HG03520 (cell line): ENCODE results near the gene CCDC61.

Source experiments
- ATAC-seq: cut with Tn5 transposase; IDR thresholded peaks from one replicate; pipeline ENCODE4 v1.9.1; 2021; ENCODE audit warnings: mild to moderate bottlenecking, moderate library complexity; ENCODE audit not compliant: unreplicated experiment

The CCDC61 gene

DNA sequence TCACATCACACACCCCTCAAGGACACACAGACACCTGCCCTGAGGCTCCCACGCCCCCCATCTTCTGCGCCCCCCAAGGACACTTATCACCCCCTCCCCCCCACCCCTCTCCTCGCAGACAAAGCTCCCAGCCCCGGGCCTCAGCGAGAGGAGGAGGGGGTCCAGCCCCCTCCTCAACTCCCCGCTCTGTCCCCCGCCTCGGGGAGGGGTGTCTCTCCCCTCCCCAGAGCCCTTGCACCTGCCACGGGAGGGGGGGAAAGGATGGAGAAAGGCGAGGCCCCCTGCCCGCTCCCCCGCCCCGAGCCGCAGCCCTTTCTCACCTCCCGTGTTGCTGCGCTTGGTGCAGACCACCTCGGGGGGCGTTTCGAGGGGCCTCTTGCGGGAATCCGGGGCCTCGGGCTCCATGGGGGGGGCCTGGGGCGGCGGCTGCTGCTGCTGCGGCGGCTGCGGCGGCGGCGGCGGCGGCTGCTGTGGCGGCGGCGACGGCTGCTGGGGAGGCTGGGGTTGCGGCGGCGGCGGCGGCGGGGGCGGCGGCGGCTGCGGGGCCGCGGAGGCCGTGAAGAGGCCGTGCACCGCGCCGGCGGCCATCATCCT, 22.2 kb upstream of the CCDC61 start:
- ATAC-seq: no peak

DNA sequence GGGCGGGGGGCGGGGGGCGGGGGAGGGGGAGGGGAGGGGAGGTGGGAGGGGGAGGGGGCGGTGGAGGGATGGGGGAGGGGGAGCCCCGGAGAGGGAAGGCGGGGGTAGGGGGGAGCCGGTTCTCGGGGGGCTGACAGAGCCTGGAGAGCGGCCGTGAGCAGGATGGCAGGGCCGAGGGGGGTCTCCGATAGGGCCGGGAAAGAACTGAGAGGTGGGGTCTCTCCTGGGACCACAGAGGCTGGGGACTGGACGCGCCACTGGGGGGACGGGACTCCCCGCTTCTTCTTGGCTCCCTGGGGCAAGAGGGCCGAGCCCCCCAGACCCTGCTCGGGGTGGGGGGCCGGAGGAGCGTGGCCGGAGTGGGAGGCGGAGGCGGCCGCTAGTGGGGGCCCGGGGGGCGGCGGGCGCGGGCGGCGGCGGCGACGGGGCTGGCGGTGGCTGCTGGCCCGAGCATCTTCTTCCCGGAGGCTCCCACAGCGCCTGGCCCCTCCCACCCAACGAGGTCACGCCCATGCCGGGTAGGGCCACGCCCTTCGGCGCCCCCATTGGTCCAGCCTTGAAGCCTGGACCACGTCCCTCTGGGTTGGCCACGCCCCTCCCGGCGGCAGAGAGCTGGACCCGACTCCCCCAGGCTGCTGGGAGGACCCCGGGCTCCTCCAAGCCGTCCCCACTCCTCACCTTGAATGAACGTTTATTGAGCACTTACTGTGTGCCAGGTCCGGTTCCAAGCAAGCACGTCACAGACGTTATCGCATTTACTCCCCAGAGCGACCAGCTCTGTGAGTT, 21.5 kb upstream of the CCDC61 start, which contains the start of gene NOVA2:
NOVA2 (minus strand) TSS at position 313 of the 786 bp plus-strand sequence. CDS start 514 bp downstream, outside the sequence.
- ATAC-seq: no peak

DNA sequence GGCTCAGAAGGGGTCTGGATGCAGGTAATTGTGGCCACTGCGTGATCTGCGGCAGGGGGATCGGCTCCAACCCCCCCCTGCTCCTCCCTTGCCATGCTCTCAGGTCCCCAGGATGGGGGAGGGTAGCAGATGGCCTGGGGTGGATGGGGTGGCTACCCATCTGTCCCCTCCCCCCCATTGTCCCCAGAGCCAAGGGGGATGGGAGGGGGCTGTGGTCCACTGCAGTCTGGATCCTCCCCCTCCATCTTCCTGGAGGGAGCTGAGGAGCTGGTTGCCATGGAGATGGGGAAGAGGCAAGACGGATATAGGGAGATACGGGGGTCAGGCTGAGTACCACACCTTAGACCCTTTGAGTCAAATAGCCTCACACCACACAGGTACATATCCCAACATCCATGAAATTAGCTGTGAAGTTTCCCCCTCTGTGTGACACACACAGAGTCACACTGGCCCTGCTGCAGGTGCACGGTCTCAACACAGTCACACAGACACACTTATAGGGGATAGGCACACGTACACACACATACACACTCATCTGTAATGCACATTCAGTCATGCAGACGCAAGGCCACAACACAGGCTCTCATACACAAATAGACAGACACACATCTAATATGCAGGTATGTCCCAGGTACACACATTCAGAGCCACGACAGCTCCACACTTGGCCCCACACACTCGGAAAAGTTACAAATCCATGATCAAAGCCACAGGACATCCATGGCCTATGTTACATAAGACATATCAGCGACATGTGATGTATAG, 19.8 kb upstream of the CCDC61 start:
- ATAC-seq: no peak

DNA sequence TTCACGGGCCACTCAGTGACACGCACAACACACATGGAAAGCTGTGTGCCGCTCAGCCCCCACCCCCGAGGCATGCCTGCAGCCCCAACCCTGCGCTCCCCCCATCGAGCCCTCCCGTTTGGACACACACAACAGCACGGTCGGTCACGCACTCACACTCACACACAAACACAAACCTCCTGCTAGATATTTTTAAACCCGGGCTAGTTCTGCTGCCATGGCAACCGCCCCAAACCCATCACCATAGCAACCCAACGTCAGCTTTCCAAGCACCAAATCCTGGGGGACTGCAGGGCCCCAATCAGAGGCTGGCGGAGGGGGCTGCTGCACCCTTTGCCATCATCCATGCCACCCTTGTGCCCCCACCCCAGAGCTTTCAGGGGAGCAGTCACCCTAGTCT, 19.1 kb upstream of the CCDC61 start:
- ATAC-seq: no peak

DNA sequence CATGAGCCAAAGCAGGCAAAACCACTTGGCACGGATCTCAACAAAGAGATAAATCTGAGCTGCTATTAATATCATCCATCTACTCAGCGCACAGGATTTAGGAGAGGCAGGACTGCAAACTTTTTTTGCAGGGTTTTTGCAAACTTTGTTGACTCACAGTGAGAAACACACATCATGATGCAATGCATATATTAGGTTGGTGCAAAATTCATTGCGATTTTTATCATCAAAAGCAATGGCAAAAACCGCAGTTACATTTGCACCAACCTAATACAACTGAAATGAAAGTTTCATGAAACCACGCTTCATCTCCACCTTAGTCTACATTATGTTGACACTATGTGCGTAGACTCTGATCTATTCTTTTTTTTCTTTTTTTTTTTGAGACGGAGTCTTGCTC, 17.1 kb upstream of the CCDC61 start:
- no peak for ATAC-seq

DNA sequence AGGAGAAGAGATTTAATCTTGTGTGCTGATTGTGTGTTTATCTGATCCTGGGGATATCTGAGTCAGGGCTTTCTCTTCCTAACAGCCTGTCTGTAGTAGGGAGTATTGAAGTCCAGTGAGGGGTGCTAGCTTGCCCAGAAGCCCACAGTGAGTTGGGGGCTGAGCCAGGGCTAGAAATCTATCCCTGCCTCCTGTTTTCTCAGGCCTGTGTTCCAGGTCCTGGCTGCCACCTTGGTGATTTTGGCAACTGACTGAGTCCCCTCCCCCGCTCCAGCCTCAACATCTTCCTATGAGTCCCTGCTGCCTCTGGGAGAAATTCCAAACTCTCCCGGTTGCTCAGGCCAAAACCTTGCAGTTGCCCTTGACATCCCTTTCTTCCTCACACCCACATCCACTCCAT, 13.9 kb upstream of the CCDC61 start:
- ATAC-seq: no peak

GRCh38 chr19:45985321-45985720, 9.9 kb upstream of the CCDC61 start:
- no peak for ATAC-seq

DNA sequence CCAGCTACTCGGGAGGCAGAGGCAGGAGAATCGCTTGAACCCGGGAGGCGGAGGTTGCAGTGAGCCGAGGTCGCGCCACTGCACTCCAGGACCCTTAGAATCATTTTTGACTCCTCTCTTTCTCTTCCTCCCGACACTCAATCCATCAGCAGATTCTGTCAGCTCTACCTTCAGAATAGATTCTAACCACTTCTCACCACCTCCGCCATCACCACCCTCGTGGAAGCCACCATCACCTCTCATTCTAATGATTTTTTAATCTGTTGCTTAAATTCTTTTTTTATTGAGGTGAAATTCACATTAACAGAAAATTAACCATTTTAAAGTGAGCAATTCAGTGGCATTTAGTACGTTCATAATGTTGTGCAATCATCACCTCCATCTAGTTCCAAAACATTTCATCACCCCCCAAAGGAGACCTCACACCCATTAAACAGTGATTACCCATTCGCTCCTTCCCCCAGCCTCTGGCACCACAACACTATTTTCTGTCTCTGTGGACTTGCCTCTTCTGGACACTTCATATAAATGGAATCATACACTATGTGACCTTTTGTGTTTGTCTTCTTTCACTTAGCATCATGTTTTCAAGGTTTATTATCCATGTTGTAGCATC, 5.0 kb upstream of the CCDC61 start:
- no peak for ATAC-seq

DNA sequence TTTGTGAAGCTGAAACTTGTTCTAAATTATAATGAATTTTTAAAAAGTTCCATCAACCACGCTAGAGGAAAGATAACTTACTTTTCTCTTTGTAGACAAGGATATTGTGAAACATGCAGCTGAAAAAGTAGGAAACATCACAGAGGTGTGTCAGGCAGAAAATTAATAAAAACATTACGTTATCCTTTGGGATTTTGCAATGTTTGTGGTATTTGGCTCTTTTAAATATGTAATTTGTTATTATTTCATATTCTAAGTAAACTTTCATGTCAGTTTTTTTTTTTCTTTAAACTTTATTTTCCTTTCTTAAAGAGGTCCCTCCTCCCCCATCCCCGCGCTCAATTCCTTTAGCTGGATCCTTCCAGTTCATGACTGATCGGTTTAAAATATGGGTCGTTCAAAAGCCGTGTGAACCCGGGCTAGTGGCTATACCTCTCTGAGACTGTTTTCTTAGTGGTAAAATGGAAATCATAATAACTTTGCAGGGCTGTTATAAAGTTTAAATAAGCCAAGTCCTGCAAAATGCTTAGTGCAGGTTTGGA, 740 bp upstream of the CCDC61 start:
- no peak for ATAC-seq

DNA sequence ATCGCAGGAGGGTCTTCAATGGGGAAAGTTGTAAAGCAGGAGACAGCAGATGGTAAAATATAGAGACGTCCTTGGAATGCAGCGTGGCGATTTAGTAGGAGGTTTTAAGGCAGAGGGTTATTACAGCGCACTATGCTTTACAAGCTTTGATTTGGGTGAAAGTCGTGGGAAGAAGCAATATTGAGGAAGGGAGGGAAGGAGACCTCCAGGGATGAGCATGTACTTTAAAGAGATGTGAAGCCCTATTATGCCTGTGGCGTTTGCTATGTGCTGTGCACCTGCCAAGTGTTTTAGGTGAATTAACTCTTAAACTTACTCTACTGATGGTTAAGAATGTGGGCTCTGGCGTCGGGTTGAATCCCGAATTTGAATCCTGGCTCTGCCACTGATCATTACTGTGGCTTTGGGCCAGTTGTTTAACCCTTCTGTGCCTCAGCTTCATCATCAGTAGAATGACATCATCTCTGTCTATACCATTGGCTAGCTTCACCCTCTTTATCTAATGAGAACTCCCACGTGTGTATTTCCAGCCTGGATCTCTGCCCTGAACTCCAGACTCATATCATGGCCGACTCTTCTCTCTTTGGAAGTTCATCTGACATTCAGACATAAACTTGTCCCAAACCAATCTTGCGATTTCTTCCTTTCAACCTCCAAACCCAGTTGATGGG, 583 bp downstream of the CCDC61 start:
- no peak for ATAC-seq

DNA sequence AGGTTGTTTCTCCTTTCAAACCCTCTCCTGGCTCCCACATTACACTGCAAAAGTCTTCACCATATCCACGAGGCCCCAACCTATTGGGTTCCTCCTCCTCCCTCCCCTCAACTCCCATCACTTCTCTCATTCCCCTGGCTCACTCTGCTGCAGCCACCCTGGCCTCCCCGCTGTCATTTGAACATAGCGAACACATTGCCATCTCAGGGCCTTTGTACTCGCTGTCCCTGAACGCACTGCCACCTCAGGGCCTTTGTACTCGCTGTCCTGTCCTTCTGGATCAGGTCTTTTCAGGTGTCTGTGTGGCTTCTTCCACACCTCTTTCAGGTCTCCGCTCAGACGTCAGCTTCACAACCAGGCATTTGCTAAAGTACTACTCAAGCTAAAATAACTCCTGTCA, 1.7 kb downstream of the CCDC61 start:
- ATAC-seq: no peak

DNA sequence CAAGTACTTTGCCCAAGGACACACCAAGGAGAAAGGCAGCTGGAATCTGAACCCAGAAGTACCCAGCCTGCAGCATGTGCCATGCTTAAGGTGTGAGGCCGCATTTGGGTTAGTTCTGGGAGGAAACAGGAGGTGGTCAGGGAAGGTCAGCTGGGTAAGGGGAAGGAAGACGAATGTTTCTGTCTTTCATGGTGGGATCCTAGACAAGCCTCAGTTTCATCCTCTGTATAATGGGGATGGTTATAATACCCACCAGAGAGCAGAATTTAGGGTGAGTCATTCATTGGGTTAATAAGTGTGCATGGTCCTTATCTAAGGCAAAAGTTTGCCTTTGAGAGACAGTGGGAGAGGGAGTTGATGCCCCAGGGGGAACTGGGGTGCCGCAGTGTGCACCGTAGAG, 3.6 kb downstream of the CCDC61 start:
- no peak for ATAC-seq

- no peak for ATAC-seq
Measured at GRCh38 chr19:45999653-46000121, 4.4 kb downstream of the CCDC61 start.

DNA sequence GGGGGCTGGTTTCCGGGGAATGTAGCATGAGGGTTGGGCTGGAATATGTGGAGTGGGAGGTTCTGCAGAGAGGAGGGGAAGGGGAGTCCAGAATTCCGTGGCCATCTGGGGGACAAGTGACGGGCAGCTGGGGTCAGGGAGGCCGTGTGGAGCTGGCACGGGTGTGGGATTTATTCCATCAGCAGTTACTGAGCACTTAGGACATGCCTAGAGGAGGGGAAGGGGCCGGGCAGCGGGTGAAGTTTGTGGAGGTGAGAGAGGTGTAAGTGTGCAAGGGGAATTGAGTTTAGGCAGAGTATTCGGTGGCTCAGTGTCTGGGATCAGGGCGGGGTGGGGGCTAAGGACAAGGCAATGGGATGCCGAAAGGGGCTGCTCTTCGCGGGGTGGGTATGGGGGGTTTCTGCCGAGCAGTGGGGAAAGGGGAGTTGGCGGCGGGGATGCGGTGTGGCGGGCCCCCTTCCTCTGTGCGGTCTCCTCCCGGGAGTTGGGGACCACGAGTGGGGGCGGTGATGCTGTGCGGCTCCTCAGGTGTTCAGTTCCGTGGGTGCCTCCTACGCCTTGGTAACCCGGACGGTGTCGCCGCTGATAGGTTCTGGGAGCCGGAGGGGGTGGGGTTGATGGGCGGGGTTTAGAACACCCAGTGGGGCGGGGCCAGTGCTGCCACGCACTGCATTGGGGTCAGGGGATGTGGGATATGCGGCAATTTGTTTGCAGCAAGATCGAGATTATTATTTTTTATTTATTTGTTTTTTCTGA, 5.4 kb downstream of the CCDC61 start:
- ATAC-seq: no peak

DNA sequence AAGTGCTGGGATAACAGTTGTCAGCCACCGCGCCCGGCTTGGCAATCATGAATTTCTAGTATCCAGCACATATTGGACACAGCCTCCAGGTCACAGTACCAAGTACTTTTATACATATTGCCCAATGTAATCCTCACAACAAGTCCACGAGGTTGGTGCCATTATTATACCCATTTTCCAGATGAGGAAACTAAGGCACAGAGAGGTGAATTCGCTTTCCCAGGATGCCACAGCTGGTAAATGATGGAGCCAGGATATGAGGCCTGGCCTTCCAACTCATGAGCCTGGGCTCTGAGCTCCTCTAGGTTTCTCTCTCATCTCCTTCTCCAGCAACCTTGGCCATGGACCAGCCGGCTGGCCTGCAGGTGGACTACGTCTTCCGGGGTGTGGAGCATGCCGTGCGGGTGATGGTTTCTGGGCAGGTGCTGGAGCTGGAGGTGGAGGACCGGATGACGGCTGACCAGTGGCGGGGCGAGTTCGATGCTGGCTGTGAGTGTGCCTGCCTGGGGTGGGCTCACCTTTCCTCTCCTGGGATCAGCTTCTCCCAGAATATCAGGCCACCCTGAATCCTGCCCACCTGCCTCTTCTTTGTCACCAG, 7.5 kb downstream of the CCDC61 start:
- no peak for ATAC-seq

GRCh38 chr19:46006411-46006810, 11.1 kb downstream of the CCDC61 start:
- no peak for ATAC-seq

- ATAC-seq: no peak
Measured at GRCh38 chr19:46009530-46010510, 14.6 kb downstream of the CCDC61 start.

DNA sequence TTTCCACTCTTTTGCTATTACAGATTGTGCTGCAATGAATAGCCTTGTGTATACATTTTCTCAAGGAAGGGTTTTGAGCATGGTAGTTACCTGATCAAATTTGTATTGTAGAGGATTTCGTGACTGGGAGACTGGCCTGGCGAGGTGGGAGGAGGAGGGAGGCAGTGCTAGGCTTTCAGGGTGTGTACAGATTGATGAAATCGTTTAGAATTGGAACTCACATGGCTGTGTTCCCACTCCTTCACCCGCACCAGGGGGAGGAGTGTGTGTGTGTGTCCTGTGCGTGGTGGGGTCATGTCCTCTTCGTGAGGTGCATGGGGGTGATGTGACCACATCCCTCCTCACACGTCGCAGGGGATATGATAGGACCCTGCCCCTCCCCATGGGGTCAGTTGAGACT, 19.3 kb downstream of the CCDC61 start:
- no peak for ATAC-seq
